H1 (cell line): ENCODE data around the gene UNC13C. TPM values are rescaled to one million over a fixed set of nuclear protein-coding genes. Genes with fewer than 3 reads are reported as not detected.

Source experiments
- CTCF ChIA-PET: fragments of 300-600 bp; sonication (Branson Sonifier 250); formaldehyde crosslinking; loops from one replicate; lab custom pipeline; 2021; ENCODE audit not compliant: partially characterized antibody; lab: Charles Lee
- POLR2A ChIA-PET: fragments of 300-600 bp; sonication (Branson Sonifier 250); formaldehyde crosslinking; loops from one replicate; lab custom pipeline; 2021; ENCODE audit warnings: inconsistent platforms; ENCODE audit not compliant: partially characterized antibody; lab: Charles Lee
- DNase-seq, 2 experiments: peaks; one replicate each; pipeline versions ENCODE4 v3.0.0 to v3.0.0-alpha.2; 2010 to 2022; ENCODE audit warnings: low spot score in 2 of 2, low read depth in 1 of 2, mixed read lengths in 1 of 2
- FAIRE-seq: peaks from 2 replicates; lab custom pipeline; 2011; peaks lifted over from hg19 to GRCh38; lab: Jason Lieb, UNC
- H2AFZ ChIP-seq: 2 replicates; pipeline ENCODE4 v1.8.1; 2012; ENCODE audit warnings: low read length, inconsistent platforms
- H2AK5ac ChIP-seq: 2 replicates; pipeline ENCODE4 v1.6.1; 2013; ENCODE audit warnings: low read depth, low read length
- H2BK120ac ChIP-seq: replicated peaks from 2 replicates; pipeline ENCODE3; 2013; ENCODE audit warnings: low read depth, low read length, inconsistent platforms
- H2BK12ac ChIP-seq: 2 replicates; pipeline ENCODE4 v1.6.1; 2013; ENCODE audit warnings: low read depth, low read length
- H2BK15ac ChIP-seq: 2 replicates; pipeline ENCODE4 v1.6.1; 2013; ENCODE audit warnings: low read length
- H2BK20ac ChIP-seq: 2 replicates; pipeline ENCODE4 v1.6.1; 2013; ENCODE audit warnings: low read length
- H2BK5ac ChIP-seq: 2 replicates; pipeline ENCODE4 v1.6.1; 2013; ENCODE audit warnings: low read depth, low read length
- H3K14ac ChIP-seq: 2 replicates; pipeline ENCODE4 v1.6.1; 2013; ENCODE audit warnings: inconsistent platforms; ENCODE audit not compliant: insufficient read length
- H3K18ac ChIP-seq: 2 replicates; pipeline ENCODE4 v1.6.1; 2013; ENCODE audit warnings: low read length; ENCODE audit errors: extremely low read depth
- H3K23ac ChIP-seq: 2 replicates; pipeline ENCODE4 v1.6.1; 2013; ENCODE audit warnings: inconsistent platforms; ENCODE audit not compliant: insufficient read length
- H3K23me2 ChIP-seq: 2 replicates; pipeline ENCODE4 v1.6.1; 2013; ENCODE audit warnings: low read depth, low read length
- H3K27ac ChIP-seq: 2 replicates; pipeline ENCODE4 v1.6.1; 2011; ENCODE audit warnings: low read depth, low read length, inconsistent platforms
- H3K27me3 ChIP-seq, 4 experiments: replicated peaks in 1 of 4; 1 replicate in 1 of 4; 2 replicates in 3 of 4; pipeline versions ENCODE4 v1.6.1 to v1.8.1; 2011 to 2013; ENCODE audit warnings: low read length in 3 of 4, mild to moderate bottlenecking in 3 of 4, inconsistent platforms in 2 of 4, mixed read lengths in 2 of 4, moderate library complexity in 1 of 4; ENCODE audit not compliant: control insufficient read depth in 3 of 4, insufficient read depth in 3 of 4; ENCODE audit errors: extremely low read depth in 1 of 4
- H3K36me3 ChIP-seq, 4 experiments: 2 replicates each; pipeline versions ENCODE4 v1.6.1 to v1.8.1; 2011 to 2013; ENCODE audit warnings: mild to moderate bottlenecking in 4 of 4, low read length in 3 of 4, moderate library complexity in 2 of 4, control low read depth in 1 of 4, inconsistent platforms in 1 of 4; ENCODE audit not compliant: insufficient read depth in 4 of 4, control insufficient read depth in 2 of 4
- H3K4ac ChIP-seq: replicated peaks from 2 replicates; pipeline ENCODE3; 2013; ENCODE audit warnings: low read length, low read depth, mixed read lengths, inconsistent platforms; ENCODE audit not compliant: insufficient read length
- H3K4me1 ChIP-seq, 4 experiments: replicated peaks in 1 of 4; 1 replicate in 1 of 4; 2 replicates in 3 of 4; pipeline versions ENCODE4 v1.6.1 to v1.8.1; 2011 to 2013; ENCODE audit warnings: low read length in 3 of 4, inconsistent platforms in 2 of 4, mixed read lengths in 1 of 4; ENCODE audit not compliant: insufficient read depth in 4 of 4, control insufficient read depth in 3 of 4
- H3K4me2 ChIP-seq, 2 experiments: 2 replicates each; pipeline versions ENCODE4 v1.6.1 to v1.8.1; 2011 to 2013; ENCODE audit warnings: low read depth in 2 of 2, low read length in 2 of 2, control low read depth in 1 of 2, inconsistent platforms in 1 of 2, mild to moderate bottlenecking in 1 of 2; ENCODE audit not compliant: insufficient read depth in 1 of 2
- H3K4me3 ChIP-seq, 4 experiments: fragments of 200-600, 300-600 bp in 1 of 4; sonication (generic), shearing (Covaris generic), sonication (Bioruptor Twin) in 1 of 4; 2 replicates each; pipeline versions ENCODE4 v1.5.1 to v1.8.1; 2011 to 2016; ENCODE audit warnings: low read length in 4 of 4, low read depth in 3 of 4, control low read depth in 2 of 4, inconsistent platforms in 2 of 4, mild to moderate bottlenecking in 2 of 4, mixed read lengths in 1 of 4, moderate library complexity in 1 of 4; ENCODE audit not compliant: insufficient read depth in 2 of 4; ENCODE audit errors: extremely low read depth in 1 of 4
- H3K56ac ChIP-seq: replicated peaks from 2 replicates; pipeline ENCODE3; 2013; ENCODE audit warnings: low read depth, mild to moderate bottlenecking, mixed read lengths, low read length, inconsistent platforms; ENCODE audit not compliant: insufficient read length
- H3K79me1 ChIP-seq: 2 replicates; pipeline ENCODE4 v1.6.1; 2013; ENCODE audit warnings: low read depth, low read length, control low read depth
- H3K79me2 ChIP-seq, 2 experiments: 2 replicates each; pipeline versions ENCODE4 v1.6.1 to v1.8.1; 2012 to 2013; ENCODE audit warnings: low read length in 2 of 2, mild to moderate bottlenecking in 2 of 2, inconsistent platforms in 1 of 2; ENCODE audit not compliant: insufficient read depth in 2 of 2, control insufficient read depth in 1 of 2
- H3K9ac ChIP-seq, 4 experiments: replicated peaks in 1 of 4; 1 replicate in 1 of 4; 2 replicates in 3 of 4; pipeline versions ENCODE4 v1.6.1 to v1.8.1; 2011 to 2013; ENCODE audit warnings: low read depth in 3 of 4, low read length in 3 of 4, control low read depth in 2 of 4, mild to moderate bottlenecking in 2 of 4, moderate library complexity in 2 of 4, inconsistent platforms in 1 of 4; ENCODE audit errors: extremely low read depth in 1 of 4
- H3K9me3 ChIP-seq, 2 experiments: 2 replicates each; pipeline versions ENCODE4 v1.6.1 to v1.8.1; 2012 to 2013; ENCODE audit warnings: mild to moderate bottlenecking in 2 of 2, moderate library complexity in 2 of 2, control low read depth in 1 of 2, inconsistent platforms in 1 of 2, low read depth in 1 of 2, low read length in 1 of 2, mixed read lengths in 1 of 2; ENCODE audit not compliant: insufficient read depth in 2 of 2
- H4K20me1 ChIP-seq, 2 experiments: replicated peaks in 1 of 2; 2 replicates each; pipeline versions ENCODE3 to v1.8.1; 2011 to 2013; ENCODE audit warnings: inconsistent platforms in 2 of 2, low read length in 2 of 2, mild to moderate bottlenecking in 1 of 2; ENCODE audit not compliant: insufficient read depth in 2 of 2, control insufficient read depth in 1 of 2
- H4K5ac ChIP-seq: 2 replicates; pipeline ENCODE4 v1.6.1; 2013; ENCODE audit warnings: low read length, low read depth, mixed read lengths, inconsistent platforms; ENCODE audit not compliant: insufficient read length
- H4K8ac ChIP-seq: 2 replicates; pipeline ENCODE4 v1.8.0; 2013; ENCODE audit warnings: mild to moderate bottlenecking, moderate library complexity, low read length, inconsistent platforms; ENCODE audit not compliant: insufficient read depth; ENCODE audit errors: extremely low read depth
- H4K91ac ChIP-seq: replicated peaks from 2 replicates; pipeline ENCODE3; 2013; ENCODE audit warnings: low read length, mixed read lengths, inconsistent platforms; ENCODE audit not compliant: insufficient read length
- ATF3 ChIP-seq: IDR thresholded peaks from 2 replicates; pipeline ENCODE4 v1.6.1; 2011; ENCODE audit warnings: low read depth, mild to moderate bottlenecking, low read length; ENCODE audit not compliant: insufficient read depth
- BACH1 ChIP-seq: IDR thresholded peaks from 2 replicates; pipeline ENCODE4 v1.6.1; 2012; ENCODE audit warnings: low read length, improper control_type of control experiment
- CREB1 ChIP-seq: IDR thresholded peaks from 2 replicates; pipeline ENCODE4 v1.6.1; 2012; ENCODE audit warnings: inconsistent platforms
- EP300 ChIP-seq, 2 experiments: IDR thresholded peaks; 1 replicate in 1 of 2; 2 replicates in 1 of 2; pipeline ENCODE4 v1.6.1; 2011 to 2012; ENCODE audit warnings: low read depth in 2 of 2, low read length in 2 of 2, mild to moderate bottlenecking in 2 of 2, borderline replicate concordance in 1 of 2, inconsistent platforms in 1 of 2, moderate library complexity in 1 of 2
- FOSL1 ChIP-seq: IDR thresholded peaks from 2 replicates; pipeline ENCODE4 v1.6.1; 2011; ENCODE audit warnings: mild to moderate bottlenecking, low read depth, low read length, moderate library complexity; ENCODE audit not compliant: insufficient read depth
- GABPA ChIP-seq: IDR thresholded peaks from 2 replicates; pipeline ENCODE4 v1.6.1; 2011; ENCODE audit warnings: mild to moderate bottlenecking, low read length, moderate library complexity, borderline replicate concordance; ENCODE audit not compliant: insufficient read depth
- KDM4A ChIP-seq: IDR thresholded peaks from one replicate; pipeline ENCODE4 v1.7.1; 2012; ENCODE audit warnings: low read depth, mild to moderate bottlenecking, moderate library complexity, low read length, inconsistent platforms; ENCODE audit not compliant: severe bottlenecking
- MAFK ChIP-seq: IDR thresholded peaks from 2 replicates; pipeline ENCODE4 v1.6.1; 2012; ENCODE audit warnings: low read depth, mild to moderate bottlenecking, improper control_type of control experiment, low read length
- RAD21 ChIP-seq, 2 experiments: IDR thresholded peaks in 1 of 2; conservative IDR thresholded peaks in 1 of 2; 2 replicates each; pipeline ENCODE4 v1.6.1; 2011; ENCODE audit warnings: low read depth in 2 of 2, low read length in 2 of 2, improper control_type of control experiment in 1 of 2, inconsistent platforms in 1 of 2, mild to moderate bottlenecking in 1 of 2, moderate library complexity in 1 of 2
- RFX5 ChIP-seq: IDR thresholded peaks from 2 replicates; pipeline ENCODE4 v1.6.1; 2011; ENCODE audit warnings: low read depth, low read length, improper control_type of control experiment, borderline replicate concordance
- SP2 ChIP-seq: IDR thresholded peaks from 2 replicates; pipeline ENCODE4 v1.6.1; 2012; ENCODE audit warnings: mild to moderate bottlenecking, low read length, inconsistent platforms
- WGBS, 2 experiments: shearing (Covaris generic) in 1 of 2; methylation state at CpG; one replicate each; pipeline versions ENCODE4 v1.1.6 to v1.1.7; 2013 to 2015; ENCODE audit warnings: low lambda C conversion rate in 2 of 2, mixed read lengths in 2 of 2, inconsistent platforms in 1 of 2, low coverage in 1 of 2, missing lambda C conversion rate in 1 of 2; ENCODE audit not compliant: insufficient replicate concordance in 2 of 2, insufficient coverage in 1 of 2, insufficient read length in 1 of 2; ENCODE audit errors: extremely low coverage in 1 of 2, missing lambda C conversion rate in 1 of 2; 5-methylcytosine and 5-hydroxymethylcytosine counted together
- polyA plus RNA-seq, 7 experiments: library from polyadenylated mRNA; depleted of rRNA in 3 of 7; stranded (reverse) in 5 of 7; unstranded in 2 of 7; fragments of >200 nt in 5 of 7; fragments of 200-250 nt in 2 of 7; gene quantifications; 1 replicate in 5 of 7; 2 replicates in 1 of 7; 4 replicates in 1 of 7; pipeline versions ENCODE4 v1.2.1 to v1.2.3, GENCODE V29; 2011 to 2013; ENCODE audit warnings: missing spikeins in 2 of 7, mixed read lengths in 2 of 7
- total RNA-seq: library from RNA; stranded (reverse); fragmentation: NEBNext Ultra II Directional; extraction: Animal tissue kit (Norgen Biotek cat#: 25700); gene quantifications from 2 replicates; pipeline ENCODE4 v1.2.1, GENCODE V29; 2021

Gene UNC13C
- total and polyA plus RNA-seq, 2 of the 8 experiments (the other 6 are each of a cell fraction or from before 2014, with no cell fraction given): 0.02 to 0.13 TPM

GRCh38 chr15:54014067-54014655, 35.9 kb downstream of the UNC13C start:
- Histone ChIP-seq H3K36me3 (no peaks in the 10 kb centered on the region), H4K20me1 (no peaks in the 10 kb centered on the region), H3K4me3 (no peak overlapping the region), H2BK12ac (no peak overlapping the region), H3K23me2 (no peaks in the 10 kb centered on the region; the same call in 1 of the 2 replicates), H3K27me3 (peaks cover 0 to 1% (median 0%) of the 10 kb centered on the region in 4 experiments; a peak in 1 of 7 replicates), H3K27ac (no peak overlapping the region), H2BK5ac (no peak overlapping the region), H4K91ac (no peak overlapping the region), H2BK20ac (no peak overlapping the region), H3K14ac (no peak overlapping the region), H2BK15ac (no peak overlapping the region), H3K4ac (no peak overlapping the region), H4K8ac (no peak overlapping the region), H2BK120ac (no peak overlapping the region), H3K56ac (no peak overlapping the region), H2AFZ (no peak overlapping the region), H3K4me1 (no peaks in the 10 kb centered on the region), H3K4me2 (no peak overlapping the region), H3K79me1 (no peaks in the 10 kb centered on the region), H2AK5ac (no peak overlapping the region), H3K18ac (no peak overlapping the region), H3K79me2 (no peaks in the 10 kb centered on the region), H3K9ac (no peak overlapping the region), H4K5ac (no peak overlapping the region), H3K9me3 (peaks cover 17 to 40% of the 10 kb centered on the region in 2 experiments), H3K23ac (no peak overlapping the region)
- ChIA-PET POLR2A (no interaction called here), CTCF (interaction anchor here (0.7 to 1.7 kb wide), 2 partner anchors 10 to 69 kb away, joined by 3 to 4 read pairs; no protein-coding TSS in a partner anchor)
- DNase-seq (no peak), FAIRE-seq (no peak)
- WGBS, 2 experiments: 79% methylated on average over 2 of the region's 4 CpGs; no CpG with 5 or more reads in 1 of the 2 experiments
- TF ChIP-seq RFX5 (no peak), KDM4A (no peak), CREB1 (no peak), ATF3 (no peak), BACH1 (no peak), MAFK (no peak), EP300 (IDR thresholded peaks at IDR 0.05; ENCODE audit: borderline replicate concordance in 1 of 2, low read depth in 2 of 2, low read length in 2 of 2) (no peak), GABPA (no peak), RAD21 (IDR thresholded peaks at IDR 0.05 in 1 of 2, conservative IDR thresholded peaks at IDR 0.05 in 1 of 2; ENCODE audit: low read depth in 2 of 2, low read length in 2 of 2) (no peak), FOSL1 (no peak), SP2 (no peak)
